Osteoblast (primary cell): ENCODE results near the gene IGLL5. TPM values are rescaled to one million over a fixed set of nuclear protein-coding genes. Genes with fewer than 3 reads are reported as not detected.
"Not testable (repeated sequence)": the region's sequence is repeated elsewhere in the genome, so short reads cannot be mapped to it uniquely, and the experiment has no call there.

Source experiments
- DNase-seq: peaks from one replicate; pipeline ENCODE4 v3.0.0; 2011; ENCODE audit warnings: low spot score, mixed read lengths; ENCODE audit not compliant: insufficient read length; ENCODE audit errors: missing footprints
- H2AFZ ChIP-seq: 2 replicates; pipeline ENCODE4 v1.6.0; 2011; ENCODE audit warnings: mild to moderate bottlenecking, low read length
- H3K27ac ChIP-seq: 2 replicates; pipeline ENCODE4 v1.5.1; 2011; ENCODE audit warnings: mild to moderate bottlenecking, low read depth, low read length, moderate library complexity
- H3K27me3 ChIP-seq: 2 replicates; pipeline ENCODE4 v1.6.0; 2012; ENCODE audit warnings: mild to moderate bottlenecking, control low read depth, inconsistent platforms, low read length, moderate library complexity; ENCODE audit not compliant: insufficient read depth
- H3K36me3 ChIP-seq: 2 replicates; pipeline ENCODE4 v1.5.1; 2011; ENCODE audit warnings: mild to moderate bottlenecking, low read length, control low read depth, moderate library complexity; ENCODE audit not compliant: insufficient read depth
- H3K4me1 ChIP-seq: 2 replicates; pipeline ENCODE4 v1.5.1; 2011; ENCODE audit warnings: mild to moderate bottlenecking, low read length, control low read depth, moderate library complexity; ENCODE audit not compliant: insufficient read depth
- H3K4me2 ChIP-seq: 2 replicates; pipeline ENCODE4 v1.6.0; 2011; ENCODE audit warnings: mild to moderate bottlenecking, low read length; ENCODE audit not compliant: insufficient read depth
- H3K4me3 ChIP-seq: fragments of 200-600 bp; sonication (generic); 3 replicates; pipeline ENCODE4 v1.5.1; 2012; ENCODE audit warnings: mild to moderate bottlenecking, low read length, inconsistent platforms; ENCODE audit not compliant: insufficient read depth
- H3K79me2 ChIP-seq: 2 replicates; pipeline ENCODE4 v1.6.0; 2012; ENCODE audit warnings: mild to moderate bottlenecking, low read length, control low read depth, inconsistent platforms; ENCODE audit not compliant: insufficient read depth
- H3K9me3 ChIP-seq: 2 replicates; pipeline ENCODE4 v1.5.1; 2011; ENCODE audit warnings: low read depth, low read length, control low read depth
- H4K20me1 ChIP-seq: 2 replicates; pipeline ENCODE4 v1.6.0; 2012; ENCODE audit warnings: mild to moderate bottlenecking, low read length, control low read depth; ENCODE audit not compliant: insufficient read depth
- CTCF ChIP-seq: IDR thresholded peaks from 2 replicates; pipeline ENCODE4 v1.5.1; 2011; ENCODE audit warnings: mild to moderate bottlenecking, low read depth, low read length, moderate library complexity; ENCODE audit errors: extremely low read depth
- total RNA-seq: library from RNA; depleted of rRNA; stranded (reverse); fragments of >200 nt; gene quantifications from 2 replicates; pipeline ENCODE4 v1.2.3, GENCODE V29; 2012

IGLL5 gene
- total RNA-seq, 1 donor: not detected

- H3K27ac ChIP-seq: no peak overlapping the region
- H3K9me3 ChIP-seq: no peaks in the 10 kb centered on the region
- no peak overlapping the region for H3K4me2 ChIP-seq
- H3K4me1 ChIP-seq: no peaks in the 10 kb centered on the region
- H3K36me3 ChIP-seq: no peaks in the 10 kb centered on the region
- H2AFZ ChIP-seq: no peak overlapping the region
- H3K79me2 ChIP-seq: no peaks in the 10 kb centered on the region
- no peaks in the 10 kb centered on the region for H4K20me1 ChIP-seq
- no peak for DNase-seq
- TF ChIP-seq CTCF: no peak
- no peak overlapping the region for H3K4me3 ChIP-seq
- no peaks in the 10 kb centered on the region for H3K27me3 ChIP-seq
Measured at GRCh38 chr22:22921575-22921974, 34.0 kb downstream of the IGLL5 start.

GRCh38 chr22:22922092-22922953 lies 34.7 kb downstream of the IGLL5 start:
- H3K27me3 ChIP-seq, H3K4me3 ChIP-seq, H3K4me2 ChIP-seq, H2AFZ ChIP-seq, H3K27ac ChIP-seq, DNase-seq, H3K79me2 ChIP-seq, H4K20me1 ChIP-seq, H3K4me1 ChIP-seq, H3K36me3 ChIP-seq, H3K9me3 ChIP-seq: not testable (repeated sequence)

- H3K4me2 ChIP-seq: no peak overlapping the region
- TF ChIP-seq CTCF: no peak
Measured at GRCh38 chr22:22922954-22923319, 35.3 kb downstream of the IGLL5 start.

GRCh38 chr22:22923379-22923778 lies 35.8 kb downstream of the IGLL5 start:
- no peaks in the 10 kb centered on the region for H3K27me3 ChIP-seq
- no peak for TF ChIP-seq CTCF
- no peak overlapping the region for H3K27ac ChIP-seq
- no peak overlapping the region for H3K4me3 ChIP-seq
- H3K79me2 ChIP-seq: no peaks in the 10 kb centered on the region
- H2AFZ ChIP-seq: no peak overlapping the region
- no peaks in the 10 kb centered on the region for H3K36me3 ChIP-seq
- H4K20me1 ChIP-seq: no peaks in the 10 kb centered on the region
- H3K4me2 ChIP-seq: no peak overlapping the region
- no peaks in the 10 kb centered on the region for H3K4me1 ChIP-seq
- H3K9me3 ChIP-seq: no peaks in the 10 kb centered on the region
- no peak for DNase-seq

More at GRCh38 chr22:22922954-22923319, 35.3 kb downstream of the IGLL5 start:
- Histone ChIP-seq H3K27ac (no peak overlapping the region), H3K4me1 (no peaks in the 10 kb centered on the region), H3K36me3 (no peaks in the 10 kb centered on the region), H3K27me3 (no peaks in the 10 kb centered on the region), H3K4me3 (no peak overlapping the region), H4K20me1 (no peaks in the 10 kb centered on the region), H2AFZ (no peak overlapping the region), H3K9me3 (no peaks in the 10 kb centered on the region), H3K79me2 (no peaks in the 10 kb centered on the region)
- no peak for DNase-seq
